Activated CD8-positive, alpha-beta memory T cell treated with anti-CD3 and anti-CD28 coated beads for 24 hours (primary cell): ENCODE measurements around the gene PUSL1.

Source experiments
- DNase-seq: peaks from one replicate; pipeline ENCODE4 v3.0.0-alpha.2; 2020

Gene PUSL1, protein sequence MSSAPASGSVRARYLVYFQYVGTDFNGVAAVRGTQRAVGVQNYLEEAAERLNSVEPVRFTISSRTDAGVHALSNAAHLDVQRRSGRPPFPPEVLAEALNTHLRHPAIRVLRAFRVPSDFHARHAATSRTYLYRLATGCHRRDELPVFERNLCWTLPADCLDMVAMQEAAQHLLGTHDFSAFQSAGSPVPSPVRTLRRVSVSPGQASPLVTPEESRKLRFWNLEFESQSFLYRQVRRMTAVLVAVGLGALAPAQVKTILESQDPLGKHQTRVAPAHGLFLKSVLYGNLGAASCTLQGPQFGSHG

DNA sequence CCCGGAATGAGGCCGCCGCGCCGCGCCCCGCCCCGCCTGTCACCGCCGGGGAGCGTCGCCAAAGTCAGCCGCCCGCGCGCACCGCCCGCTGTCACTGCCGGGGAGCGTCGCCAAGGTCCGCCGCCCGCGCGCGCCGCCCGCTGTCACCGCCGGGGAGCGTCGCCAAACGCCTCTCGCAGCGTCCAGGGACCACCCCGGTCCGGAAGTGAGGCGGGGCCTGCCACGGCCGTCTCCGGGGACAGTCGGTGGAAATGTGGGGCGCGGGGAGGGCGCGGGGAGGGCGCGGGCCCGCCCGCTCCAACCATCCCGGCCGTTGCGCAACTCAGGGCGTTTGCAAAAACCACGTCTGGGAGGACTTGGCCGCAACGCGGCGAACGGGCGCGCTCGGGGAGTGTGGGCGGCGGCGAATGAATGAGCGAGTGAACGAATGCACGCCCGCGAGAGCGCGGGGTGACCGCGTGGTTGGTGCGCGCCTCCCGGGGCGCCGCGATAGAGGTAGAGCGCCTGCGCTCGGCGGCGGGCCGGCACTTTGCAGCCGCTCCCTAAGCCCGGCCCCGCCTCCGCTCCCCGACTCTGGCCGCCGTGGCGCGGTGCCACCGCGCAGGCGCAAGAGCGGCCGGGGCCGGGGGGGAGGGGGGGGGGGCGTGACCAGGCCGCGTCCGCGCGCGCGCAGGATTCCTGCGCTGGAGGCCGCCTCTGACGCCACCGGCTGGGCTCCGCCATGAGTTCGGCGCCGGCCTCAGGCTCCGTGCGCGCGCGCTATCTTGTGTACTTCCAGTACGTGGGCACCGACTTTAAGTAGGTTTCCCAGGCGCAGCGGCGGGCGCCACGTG lies at the start of gene PUSL1, which contains the start of gene ACAP3:
Gene PUSL1 (plus strand): TSS at position 675 of the 833 bp plus-strand sequence. CDS start 47 bp downstream, at position 722.
Gene ACAP3 (minus strand): TSS at position 8 of the 833 bp plus-strand sequence. CDS start 115 bp downstream, outside the sequence.
- peak; percentile 96 for DNase-seq

DNA sequence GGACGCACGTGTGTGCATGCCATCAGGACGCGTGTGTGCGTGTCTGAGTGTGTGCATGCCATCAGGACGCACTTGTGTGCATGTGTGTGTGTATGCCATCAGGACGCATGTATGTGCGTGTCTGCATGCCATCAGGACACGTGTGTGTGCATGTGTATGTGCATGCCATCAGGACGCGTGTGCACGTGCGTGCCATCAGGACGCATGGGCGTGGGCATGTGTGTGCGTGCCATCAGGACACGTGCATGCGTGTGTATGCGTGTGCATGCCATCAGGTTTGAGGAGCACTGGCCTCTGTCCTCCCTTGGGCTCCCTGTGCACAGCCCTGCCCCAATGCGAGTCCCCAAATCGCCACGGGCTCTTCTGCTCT lies 49.3 kb upstream of the PUSL1 start:
- DNase-seq = no peak

- no peak for DNase-seq
Measured at GRCh38 chr1:1259540-1259939, 48.9 kb upstream of the PUSL1 start.

- DNase-seq = no peak
Measured at GRCh38 chr1:1259951-1260600, 48.3 kb upstream of the PUSL1 start.

- no peak for DNase-seq
Measured at GRCh38 chr1:1260843-1261560, 47.4 kb upstream of the PUSL1 start.

DNA sequence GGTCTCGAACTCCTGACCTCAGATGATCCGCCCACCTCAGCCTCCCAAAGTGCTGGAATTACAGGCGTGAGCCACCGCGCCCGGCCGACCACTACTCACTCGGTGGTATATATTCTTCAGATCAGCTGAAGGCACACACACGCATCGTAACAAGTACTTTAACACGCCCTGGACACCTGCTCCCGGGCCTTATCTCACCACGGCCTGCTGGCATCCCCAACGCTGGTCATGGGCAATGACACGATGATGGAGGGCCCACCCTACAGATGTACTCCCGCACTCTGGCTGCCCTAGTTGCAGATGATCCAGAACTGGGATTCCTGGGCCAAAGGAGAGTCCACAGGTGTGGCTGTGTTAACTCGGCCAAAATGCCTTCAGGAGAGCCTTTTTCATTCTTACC lies 46.3 kb upstream of the PUSL1 start:
- no peak for DNase-seq

- DNase-seq = no peak
Measured at GRCh38 chr1:1262758-1263157, 45.6 kb upstream of the PUSL1 start.

- no peak for DNase-seq
Measured at GRCh38 chr1:1264026-1264425, 44.4 kb upstream of the PUSL1 start.

DNA sequence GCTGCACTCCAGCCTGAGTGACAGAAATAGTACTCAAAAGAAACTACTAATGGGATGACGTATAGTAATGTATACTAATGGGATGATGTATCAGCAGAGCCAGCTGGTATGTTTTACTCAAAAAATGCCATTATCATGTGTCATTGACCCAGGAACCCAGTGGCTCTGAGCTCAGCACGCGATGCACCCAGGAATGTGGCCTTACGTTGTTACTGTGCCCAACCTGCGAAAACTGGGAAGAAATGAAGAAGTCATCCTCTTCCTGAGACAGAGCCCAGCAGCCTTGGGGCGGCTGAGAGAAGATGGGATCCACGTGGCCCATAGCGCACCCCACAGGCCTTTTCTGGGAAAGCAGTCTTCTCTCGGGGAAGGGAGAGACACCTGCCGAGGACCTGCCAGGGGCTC lies 43.5 kb upstream of the PUSL1 start:
- no peak for DNase-seq

DNA sequence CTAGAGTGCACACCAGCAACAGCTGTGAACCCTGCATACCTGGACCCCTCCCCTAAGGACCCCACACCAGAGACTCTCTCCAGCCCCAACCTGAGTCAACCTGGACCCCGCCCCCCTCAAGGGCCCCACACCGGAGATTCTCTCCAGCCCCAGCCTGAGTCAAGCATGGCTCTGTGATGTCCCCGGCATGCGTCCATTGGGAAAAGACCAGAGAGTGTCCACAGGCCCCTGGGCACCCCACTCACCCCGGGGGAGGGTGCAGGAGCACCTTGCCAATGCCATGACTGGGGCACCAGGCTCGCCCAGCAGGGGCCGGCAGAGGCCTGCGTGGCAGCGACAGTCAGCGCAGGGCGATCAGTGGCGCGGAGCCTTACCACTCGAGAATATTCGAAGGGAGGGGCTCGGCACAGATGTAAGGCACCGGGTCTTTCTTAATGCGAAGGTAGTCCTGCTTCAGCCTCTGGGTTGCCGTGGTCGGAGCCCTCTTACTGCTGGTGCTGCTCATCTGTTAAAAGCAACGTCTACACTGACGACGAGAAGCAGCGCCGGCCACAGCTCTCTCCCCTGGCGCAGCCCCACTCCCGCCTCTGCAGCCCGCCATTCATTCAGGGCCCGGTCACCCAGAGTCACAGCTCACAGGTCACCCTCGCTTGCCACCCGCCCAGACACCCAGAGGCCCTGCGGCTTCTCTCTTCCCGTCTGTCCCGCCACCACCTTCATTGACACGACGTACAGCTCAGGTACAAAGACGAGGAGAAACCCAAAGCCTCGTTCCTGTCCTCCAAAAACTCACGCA lies 40.7 kb upstream of the PUSL1 start:
- no peak for DNase-seq

DNA sequence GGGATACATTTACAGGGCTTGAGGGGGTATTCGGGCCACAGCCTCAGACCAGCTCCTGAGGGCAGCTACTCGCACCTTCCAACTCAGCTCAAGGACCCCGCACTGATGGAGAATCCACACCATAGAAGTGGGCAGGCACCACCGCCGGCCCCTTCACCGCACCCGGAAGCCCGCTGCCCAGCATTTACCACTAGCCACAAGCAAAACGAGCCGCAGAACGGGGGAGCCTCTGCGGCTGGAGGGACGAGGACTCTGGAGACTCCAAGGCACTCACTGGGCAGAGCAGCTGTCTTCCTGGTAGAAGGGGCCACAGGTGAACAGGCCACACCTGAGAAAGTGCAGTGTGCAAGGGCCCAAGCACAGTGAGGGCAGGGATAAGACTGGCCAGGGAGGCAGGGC lies 40.1 kb upstream of the PUSL1 start:
- no peak for DNase-seq

GRCh38 chr1:1270813-1271212 lies 37.6 kb upstream of the PUSL1 start:
- DNase-seq = no peak

DNA sequence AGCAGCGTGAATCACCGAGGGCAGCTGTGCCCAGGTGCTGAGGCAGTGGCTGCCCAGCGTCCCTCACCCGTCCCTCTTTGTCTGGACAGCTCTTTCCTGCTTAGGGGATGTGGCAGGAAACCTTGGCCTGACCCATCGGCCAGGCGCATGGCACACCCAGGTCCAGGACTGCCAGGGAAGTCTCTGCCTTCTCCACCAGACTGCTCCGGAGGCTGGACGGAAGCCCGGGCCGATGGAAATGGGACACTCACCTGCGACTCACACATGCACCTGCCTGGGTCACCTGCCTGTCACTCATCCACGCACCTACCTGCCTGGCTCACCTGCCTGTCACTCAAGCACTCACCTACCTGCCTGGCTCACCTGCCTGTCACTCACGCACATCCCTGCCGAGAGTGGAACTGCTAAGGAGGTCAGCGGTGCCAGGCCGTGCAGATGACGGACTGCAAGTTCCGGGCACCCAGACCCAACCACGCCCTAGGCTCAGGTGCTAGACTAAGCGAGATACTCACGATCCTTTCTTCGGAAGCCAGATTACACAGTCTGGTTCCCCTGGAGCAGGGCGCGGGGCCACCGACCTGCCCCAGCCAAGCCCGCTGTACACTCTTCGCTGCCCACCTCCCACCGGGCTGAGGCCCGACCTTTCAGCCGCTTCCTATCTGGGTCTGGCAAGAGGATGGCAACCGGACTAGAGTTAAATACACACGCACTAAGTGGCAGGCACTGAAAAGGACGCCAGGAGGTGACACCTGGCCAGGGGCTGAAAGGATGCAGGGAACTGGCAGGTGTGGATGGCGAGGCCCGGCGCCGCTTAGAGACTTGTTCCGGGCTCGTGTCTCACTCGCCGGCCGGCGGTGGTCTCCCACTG lies 35.8 kb upstream of the PUSL1 start:
- DNase-seq = no peak

DNA sequence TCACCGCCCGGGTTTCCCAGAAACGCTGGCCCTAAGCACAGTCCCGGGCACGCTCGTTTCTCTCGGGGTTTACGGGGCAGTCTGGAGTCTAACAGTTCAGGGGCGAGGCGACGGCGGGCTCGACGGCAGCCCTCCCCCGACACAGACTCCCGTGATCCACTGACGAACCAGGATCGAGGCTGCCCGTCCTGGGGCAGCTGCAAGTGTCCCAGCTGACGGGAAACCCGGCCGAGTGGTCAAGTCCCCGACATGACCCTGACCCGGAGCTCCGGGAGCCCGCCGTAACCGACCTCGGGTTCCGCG lies 35.2 kb upstream of the PUSL1 start:
- DNase-seq = no peak

DNA sequence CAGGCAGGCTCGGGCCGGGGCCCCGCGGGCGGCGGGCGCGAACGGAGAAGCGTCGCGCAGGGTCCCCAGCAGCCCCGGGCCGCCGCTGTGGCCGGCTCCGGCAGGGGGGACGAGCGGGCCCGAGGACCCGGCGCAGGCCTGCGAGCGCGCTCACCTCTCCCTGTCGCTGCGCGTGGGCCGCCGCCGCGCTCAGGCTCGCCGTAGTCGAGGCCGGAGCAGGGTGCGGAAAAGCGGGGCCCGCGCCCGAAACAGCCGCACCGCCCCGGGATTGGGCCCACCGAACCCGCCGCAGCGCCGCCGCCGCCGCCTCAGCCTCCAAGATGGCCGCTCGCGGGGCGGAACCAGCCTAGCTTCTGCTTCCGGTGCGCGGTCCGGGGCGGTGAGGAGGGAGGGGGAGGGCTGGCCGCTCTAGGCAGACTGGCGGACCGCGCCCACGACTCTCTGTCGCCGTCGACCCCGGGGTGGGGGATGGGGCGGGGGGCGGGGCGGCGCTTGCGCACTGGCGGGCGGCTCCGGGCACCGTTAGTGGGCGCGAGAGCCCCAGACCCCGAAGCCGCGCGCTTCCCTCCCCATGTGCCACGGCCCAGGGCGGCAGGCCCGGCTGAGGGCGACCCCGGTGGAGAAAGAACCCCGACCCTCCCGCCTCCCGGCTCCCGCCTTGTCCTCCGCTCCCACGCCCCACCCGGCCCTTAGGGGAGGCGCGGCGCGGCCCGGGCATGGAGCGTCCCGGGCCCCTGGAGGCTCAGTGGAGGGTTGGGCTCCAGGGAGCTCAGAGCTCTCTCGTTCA lies 34.7 kb upstream of the PUSL1 start, which contains the start of gene UBE2J2:
Gene UBE2J2 (minus strand): TSS at position 343 of the 787 bp plus-strand sequence. CDS start 5,862 bp downstream, outside the sequence.
- DNase-seq = peak; percentile 96

GRCh38 chr1:1274299-1274930 lies 34.0 kb upstream of the PUSL1 start:
- DNase-seq = no peak

DNA sequence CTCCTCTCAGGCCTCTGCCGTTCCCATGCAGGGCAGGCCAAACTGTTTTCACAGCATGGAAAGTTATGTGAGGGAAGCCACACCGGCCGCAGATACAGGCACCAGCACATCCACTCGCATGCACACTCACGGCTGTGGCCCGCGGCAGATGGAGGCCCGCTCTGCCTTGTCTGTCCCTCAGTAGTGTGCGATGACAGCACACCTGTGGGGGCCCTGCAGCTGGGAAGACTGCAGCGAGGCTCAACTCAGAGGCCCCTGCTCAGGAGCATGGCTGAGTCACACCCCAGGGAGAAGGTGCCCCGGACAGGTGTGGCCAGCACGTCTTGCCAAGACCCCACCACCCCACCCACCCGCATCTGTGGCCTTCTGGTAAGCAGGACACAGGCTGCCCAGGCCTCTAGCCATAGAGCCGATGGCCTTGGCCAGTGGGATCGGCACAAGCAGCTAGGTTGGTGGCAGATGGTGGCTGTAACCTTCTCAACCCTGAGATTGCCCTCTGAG lies 33.4 kb upstream of the PUSL1 start:
- DNase-seq = no peak

- no peak for DNase-seq
Measured at GRCh38 chr1:1275836-1276235, 32.6 kb upstream of the PUSL1 start.

DNA sequence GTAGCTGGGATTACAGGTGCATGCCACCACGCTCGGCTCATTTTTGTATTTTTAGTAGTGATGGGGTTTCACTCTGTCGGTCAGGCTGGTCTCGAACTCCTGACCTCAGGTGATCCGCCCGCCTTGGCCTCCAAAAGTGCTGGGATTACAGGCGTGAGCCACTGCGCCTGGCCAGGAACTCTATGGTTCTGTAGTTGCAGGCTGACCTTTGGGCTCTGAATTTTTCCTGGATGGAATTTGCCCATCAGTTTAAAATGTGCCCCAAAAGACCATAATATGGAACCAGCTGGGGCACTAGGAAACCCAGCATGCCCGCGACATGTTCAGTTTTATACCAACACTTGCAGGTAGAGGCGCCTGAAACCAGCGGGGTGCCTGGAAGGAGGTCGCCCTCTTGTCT lies 29.8 kb upstream of the PUSL1 start:
- no peak for DNase-seq

DNA sequence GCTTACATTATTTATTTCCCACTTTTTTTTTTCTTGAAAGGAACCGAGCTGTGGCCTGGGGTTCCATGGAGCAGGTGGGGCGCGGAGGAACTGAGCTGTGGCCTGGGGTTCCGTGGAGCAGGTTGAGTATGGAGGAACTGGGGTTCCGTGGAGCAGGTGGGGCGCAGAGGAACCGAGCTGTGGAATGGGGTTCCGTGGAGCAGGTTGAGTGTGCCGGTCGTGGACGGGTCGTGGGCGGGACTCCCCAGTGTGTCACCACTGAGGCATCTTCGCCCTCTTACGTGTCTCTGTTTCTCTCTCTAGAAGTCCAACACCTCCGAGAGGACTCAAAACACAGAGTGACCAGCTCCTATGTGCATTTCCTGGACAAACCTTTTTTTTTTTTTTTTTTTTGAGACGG lies 29.4 kb upstream of the PUSL1 start:
- DNase-seq = no peak
